Activated CD4-positive, alpha-beta memory T cell treated with anti-CD3 and anti-CD28 coated beads, Interleukin-2, amount 10 ng/mL, durations not matched to agents 7 days and 5 days (primary cell): Measurements from ENCODE around the gene CDC42BPA. TPM values are rescaled to one million over a fixed set of nuclear protein-coding genes. Genes with fewer than 3 reads are reported as not detected.
"Not testable (repeated sequence)": the region's sequence is repeated elsewhere in the genome, so short reads cannot be mapped to it uniquely, and the experiment has no call there.

Experiments
- CTCF ChIA-PET: fragments of 350-600 bp; sonication (Branson Sonifier 250); formaldehyde crosslinking; loops from one replicate; lab custom pipeline; 2021; ENCODE audit warnings: antibody characterized with exemption, inconsistent platforms; lab: Charles Lee
- POLR2A ChIA-PET: fragments of 350-600 bp; sonication (Branson Sonifier 250); formaldehyde crosslinking; loops from one replicate; lab custom pipeline; 2021; ENCODE audit warnings: antibody characterized with exemption; lab: Charles Lee
- DNase-seq: peaks from one replicate; pipeline ENCODE4 v3.0.0-alpha.2; 2020
- H3K27ac Mint-ChIP-seq: one replicate; pipeline ENCODE4 v1.8.0; 2021; ENCODE audit warnings: mild to moderate bottlenecking, mixed read lengths
- H3K27me3 Mint-ChIP-seq: one replicate; pipeline ENCODE4 v1.8.0; 2021; ENCODE audit warnings: mixed read lengths
- H3K36me3 Mint-ChIP-seq: one replicate; pipeline ENCODE4 v1.8.0; 2021; ENCODE audit warnings: low read depth, mixed read lengths
- H3K4me1 Mint-ChIP-seq: one replicate; pipeline ENCODE4 v1.8.0; 2021; ENCODE audit warnings: mixed read lengths
- H3K4me3 Mint-ChIP-seq: one replicate; pipeline ENCODE4 v1.8.0; 2021; ENCODE audit warnings: mild to moderate bottlenecking, mixed read lengths
- H3K9me3 Mint-ChIP-seq: one replicate; pipeline ENCODE4 v1.8.0; 2021; ENCODE audit warnings: mixed read lengths
- total RNA-seq, 2 experiments: library from RNA; stranded (reverse); gene quantifications; one replicate each; pipeline ENCODE4 v1.2.3, GENCODE V29; 2021

CDC42BPA gene
- total RNA-seq, 2 experiments from 2014 or later: 3.1 TPM

DNA sequence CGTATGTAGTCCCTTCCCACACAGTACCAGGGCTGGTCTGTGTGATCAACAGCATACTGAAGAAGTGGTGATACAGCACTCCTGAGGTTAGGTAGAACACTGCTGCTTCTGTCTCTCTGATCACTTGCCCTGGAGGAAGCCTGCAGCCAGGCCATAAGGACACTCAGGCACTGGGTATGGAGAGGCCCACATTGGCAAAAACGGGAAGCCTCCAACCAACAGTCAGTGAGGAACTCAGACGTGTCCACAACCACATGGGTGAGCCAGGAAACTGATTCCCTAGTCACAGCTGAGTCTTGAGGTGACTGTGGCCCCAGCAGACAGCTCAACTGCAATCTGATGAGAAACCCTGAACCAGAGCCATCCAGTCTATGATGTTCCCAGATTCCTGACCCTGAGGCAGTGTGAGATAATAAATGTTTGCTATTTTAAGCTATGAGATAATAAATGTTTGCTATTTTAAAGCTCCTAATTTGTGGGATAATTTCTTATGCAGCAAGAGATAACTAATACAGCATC is 315.7 kb downstream of the CDC42BPA start:
- ChIA-PET POLR2A (no interaction called here), CTCF (no interaction called here)
- no peaks in the 10 kb centered on the region for H3K27me3 Mint-ChIP-seq
- H3K36me3 Mint-ChIP-seq: no peaks in the 10 kb centered on the region
- H3K4me3 Mint-ChIP-seq: no peak overlapping the region
- no peak for DNase-seq
- no peak overlapping the region for H3K27ac Mint-ChIP-seq
- no peaks in the 10 kb centered on the region for H3K9me3 Mint-ChIP-seq
- H3K4me1 Mint-ChIP-seq: no peaks in the 10 kb centered on the region

DNA sequence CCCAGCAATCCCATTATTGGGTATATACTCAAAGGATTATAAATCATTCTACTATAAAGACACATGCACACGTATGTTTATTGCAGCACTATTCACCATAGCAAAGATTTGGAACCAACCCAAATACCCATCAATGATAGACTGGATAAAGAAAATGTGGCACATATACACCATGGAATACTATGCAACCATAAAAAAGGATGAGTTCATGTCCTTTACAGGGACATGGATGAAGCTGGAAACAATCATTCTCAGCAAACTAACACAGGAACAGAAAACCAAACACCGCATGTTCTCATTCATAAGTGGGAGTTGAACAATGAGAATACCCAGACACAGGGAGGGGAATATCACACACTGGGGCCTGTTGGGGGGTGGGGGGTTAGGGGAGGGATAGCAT is 318.7 kb downstream of the CDC42BPA start:
- CTCF ChIA-PET, H3K9me3 Mint-ChIP-seq, POLR2A ChIA-PET, H3K36me3 Mint-ChIP-seq, H3K27ac Mint-ChIP-seq, H3K4me3 Mint-ChIP-seq, H3K27me3 Mint-ChIP-seq, DNase-seq: not testable (repeated sequence)
- peaks cover 15% of the 10 kb centered on the region for H3K4me1 Mint-ChIP-seq

DNA sequence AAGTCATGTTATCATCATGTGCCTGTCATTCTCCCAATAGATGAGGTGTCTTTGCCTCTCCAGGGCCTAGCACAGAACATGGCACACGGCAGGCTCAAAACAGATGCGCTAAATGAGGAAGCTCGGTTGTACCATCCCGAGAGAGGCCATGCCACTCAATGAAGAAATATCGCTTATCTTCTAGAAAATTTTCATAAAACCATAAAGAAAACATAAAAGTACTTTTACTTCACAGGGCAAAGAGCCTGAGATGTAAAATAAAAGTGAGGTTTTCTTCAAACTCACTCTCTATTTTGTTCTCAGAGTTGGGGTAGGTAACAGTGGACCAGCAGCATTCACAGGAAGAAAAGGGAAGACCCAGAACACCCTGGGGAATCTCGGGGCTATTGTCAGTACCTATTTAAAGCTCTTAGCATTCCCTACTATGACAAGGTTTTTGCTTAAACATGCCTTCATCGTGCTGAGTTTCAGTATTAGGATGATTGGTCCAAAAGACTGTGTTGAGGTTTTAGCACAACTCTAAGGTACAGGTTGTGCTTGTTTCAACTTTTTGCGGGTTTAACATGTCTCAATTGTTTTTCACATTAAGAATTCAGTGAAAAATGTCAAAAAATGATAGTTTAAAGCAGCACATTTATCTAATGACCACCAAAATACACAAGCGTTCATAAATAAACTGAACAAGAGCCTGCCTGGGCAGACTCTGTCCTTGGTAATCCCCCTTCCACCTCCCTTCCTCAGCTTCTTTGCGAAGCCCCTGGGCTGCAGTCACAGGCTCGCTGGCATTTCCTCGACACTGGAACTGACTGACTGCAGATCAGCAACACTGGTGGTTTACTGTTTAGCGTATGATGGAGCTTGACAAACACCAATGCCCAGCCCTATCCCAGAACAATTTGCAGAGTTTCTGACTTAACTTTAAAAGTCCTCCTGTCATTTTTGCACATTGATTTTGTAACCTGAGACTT is 322.6 kb downstream of the CDC42BPA start:
- no peaks in the 10 kb centered on the region for H3K36me3 Mint-ChIP-seq
- no peaks in the 10 kb centered on the region for H3K27me3 Mint-ChIP-seq
- POLR2A ChIA-PET: interaction anchor here (0.9 kb wide), 1 partner anchor 55 kb away, joined by 3 read pairs; the partner anchor contains the start of gene COQ8A
- H3K4me1 Mint-ChIP-seq: peaks cover 18% of the 10 kb centered on the region
- H3K9me3 Mint-ChIP-seq: no peaks in the 10 kb centered on the region
- H3K4me3 Mint-ChIP-seq: no peak overlapping the region
- DNase-seq: no peak
- H3K27ac Mint-ChIP-seq: no peak overlapping the region
- CTCF ChIA-PET: interaction anchor here (1.1 kb wide), 1 partner anchor 386 kb away, joined by 3 read pairs; no protein-coding TSS in a partner anchor

DNA sequence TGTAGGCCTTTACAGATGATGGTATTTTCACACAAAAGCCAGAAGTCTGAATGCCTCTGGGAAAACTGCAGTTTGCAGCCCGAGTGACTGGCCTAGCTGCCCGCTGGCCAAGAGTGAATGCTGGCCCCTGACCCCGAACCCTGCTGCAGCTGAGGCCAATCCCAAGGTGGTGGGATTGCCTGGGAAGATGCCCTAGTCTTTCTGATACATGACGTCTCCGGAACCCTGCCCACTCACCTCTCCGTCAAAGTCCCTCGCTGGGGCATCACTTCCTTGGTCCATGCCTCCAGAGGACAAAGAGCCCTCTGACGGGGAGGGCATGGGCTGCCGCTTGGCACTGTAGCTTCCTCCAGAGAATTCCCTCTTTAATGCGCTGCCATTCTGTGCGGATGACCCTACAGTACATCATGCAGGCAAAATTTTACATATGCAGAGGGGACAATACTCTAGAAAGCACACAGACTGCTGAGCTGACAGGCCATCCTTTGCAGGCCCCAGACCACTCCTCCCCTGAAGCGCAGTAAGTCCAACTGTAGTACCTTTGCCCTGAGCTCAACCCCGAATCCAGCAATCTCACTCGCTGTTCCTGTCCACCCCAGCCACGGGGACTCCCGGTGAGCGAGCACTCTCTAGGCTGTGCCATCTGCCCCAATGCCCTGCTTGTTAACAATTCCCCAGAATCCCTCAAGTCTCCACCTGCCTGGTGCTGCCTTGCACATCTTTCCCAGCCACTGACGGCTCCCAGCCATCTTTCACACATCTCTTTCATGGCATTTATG is 323.5 kb downstream of the CDC42BPA start:
- no peaks in the 10 kb centered on the region for H3K27me3 Mint-ChIP-seq
- ChIA-PET POLR2A (interaction anchor here (0.9 kb wide), 1 partner anchor 55 kb away, joined by 3 read pairs; the partner anchor contains the start of gene COQ8A), CTCF (no interaction called here)
- no peak for DNase-seq
- no peak overlapping the region for H3K27ac Mint-ChIP-seq
- H3K4me3 Mint-ChIP-seq: no peak overlapping the region
- no peaks in the 10 kb centered on the region for H3K9me3 Mint-ChIP-seq
- peaks cover 26% of the 10 kb centered on the region for H3K4me1 Mint-ChIP-seq
- no peaks in the 10 kb centered on the region for H3K36me3 Mint-ChIP-seq

DNA sequence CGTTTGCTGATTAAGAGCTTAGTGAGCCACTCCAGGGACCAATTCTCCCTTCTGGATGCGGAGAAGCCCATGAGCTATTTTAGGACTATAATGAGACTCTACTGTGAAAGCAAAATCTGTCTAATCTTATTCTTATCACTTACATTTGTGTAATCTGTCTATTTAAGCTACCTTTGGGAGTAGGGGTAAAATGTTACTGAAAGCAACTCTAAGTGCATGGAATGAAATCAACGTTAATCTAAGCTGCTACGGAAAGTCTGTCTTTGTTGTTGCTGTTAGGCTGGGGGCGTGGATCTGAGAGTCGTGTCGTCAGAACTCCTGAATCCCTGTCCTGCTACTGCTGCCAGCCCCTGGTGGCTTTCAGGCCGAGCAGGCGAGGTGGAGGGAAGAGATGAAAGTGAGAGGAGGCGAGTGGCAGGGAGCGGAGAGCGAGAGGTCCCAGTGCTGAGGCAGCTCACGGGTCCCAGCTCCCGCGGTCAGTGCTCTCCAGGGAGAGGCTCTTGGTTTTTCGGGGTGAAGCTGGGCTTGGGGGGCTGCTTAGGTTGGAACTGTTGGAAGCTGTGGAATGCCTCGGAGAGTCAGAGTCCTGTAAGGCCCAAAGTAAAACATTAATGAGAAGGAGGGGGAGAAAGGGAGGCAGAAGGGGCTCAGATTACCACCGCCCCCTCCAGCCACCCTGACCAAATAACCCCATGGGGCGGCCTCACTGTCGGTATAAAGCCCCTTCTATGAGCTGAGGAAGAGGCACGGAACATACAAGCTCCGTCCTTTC is 324.3 kb downstream of the CDC42BPA start:
- H3K4me1 Mint-ChIP-seq: peaks cover 34% of the 10 kb centered on the region
- H3K27me3 Mint-ChIP-seq: no peaks in the 10 kb centered on the region
- H3K36me3 Mint-ChIP-seq: no peaks in the 10 kb centered on the region
- DNase-seq: no peak
- no peak overlapping the region for H3K4me3 Mint-ChIP-seq
- no peak overlapping the region for H3K27ac Mint-ChIP-seq
- ChIA-PET CTCF (no interaction called here), POLR2A (no interaction called here)
- no peaks in the 10 kb centered on the region for H3K9me3 Mint-ChIP-seq

DNA sequence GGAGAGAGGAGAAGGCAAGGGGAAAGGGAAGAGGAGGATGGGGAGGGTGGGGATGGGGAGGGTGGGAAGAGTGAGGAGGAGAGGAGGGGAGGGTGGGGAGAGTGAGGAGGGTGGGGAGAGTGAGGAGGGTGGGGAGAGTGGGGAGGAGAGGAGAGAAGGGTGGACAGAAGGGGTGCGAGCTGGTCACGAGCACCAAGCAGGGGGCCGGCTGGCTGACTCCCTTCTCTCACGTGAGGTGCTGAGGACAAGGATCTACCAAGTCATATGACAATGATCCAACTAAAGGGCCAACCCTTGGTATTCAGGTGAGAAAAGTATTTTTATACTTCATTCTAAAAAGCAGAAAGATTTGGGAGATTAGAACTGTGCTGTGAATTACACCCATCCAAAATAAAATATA is 326.4 kb downstream of the CDC42BPA start:
- Mint-ChIP-seq H3K27ac (no peak overlapping the region), H3K27me3 (no peaks in the 10 kb centered on the region), H3K4me3 (no peak overlapping the region), H3K36me3 (no peaks in the 10 kb centered on the region), H3K9me3 (no peaks in the 10 kb centered on the region), H3K4me1 (peaks cover 37% of the 10 kb centered on the region)
- DNase-seq: no peak
- CTCF ChIA-PET: interaction anchor here (0.9 kb wide), 1 partner anchor 19 kb away, joined by 4 read pairs; no protein-coding TSS in a partner anchor
- POLR2A ChIA-PET: interaction anchor here (2.3 kb wide), 1 partner anchor 52 kb away, joined by 11 read pairs; the partner anchor contains the start of gene COQ8A

DNA sequence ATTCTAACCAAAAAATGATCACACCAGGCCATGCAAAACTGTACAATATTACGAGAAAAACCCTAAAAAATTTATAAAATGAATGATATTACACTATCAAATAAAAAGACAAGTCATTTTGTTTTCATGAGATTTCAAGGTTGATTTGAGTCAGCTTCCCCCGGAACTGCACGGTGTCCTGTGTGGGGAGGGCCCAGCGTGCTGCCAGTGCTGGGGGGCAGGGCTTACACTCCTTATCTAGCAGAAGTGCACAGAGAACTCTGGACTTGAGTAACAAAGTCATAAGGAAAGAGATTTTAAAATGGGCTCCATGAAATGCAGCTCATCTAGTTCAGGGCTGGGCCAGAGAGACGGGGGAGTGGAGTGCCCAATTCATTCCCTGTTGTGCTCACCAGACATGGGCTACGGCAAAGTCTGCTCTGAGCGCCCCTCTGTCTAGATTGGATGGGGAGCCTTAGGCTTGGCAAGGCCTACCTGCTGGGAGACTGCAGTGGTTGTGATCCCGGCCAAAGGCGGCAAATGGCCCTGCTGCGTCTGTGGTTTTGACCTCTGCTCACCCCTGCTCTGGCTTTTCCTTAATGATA is 328.1 kb downstream of the CDC42BPA start:
- Mint-ChIP-seq H3K36me3 (peaks cover 3% of the 10 kb centered on the region), H3K27me3 (no peaks in the 10 kb centered on the region), H3K4me1 (peaks cover 25% of the 10 kb centered on the region), H3K27ac (peak overlapping the region; percentile 50), H3K9me3 (no peaks in the 10 kb centered on the region), H3K4me3 (no peak overlapping the region)
- CTCF ChIA-PET: interaction anchor here (1.9 kb wide), 1 partner anchor 50 kb away, joined by 5 read pairs; the partner anchor contains the start of gene COQ8A
- POLR2A ChIA-PET: interaction anchor here (1.0 to 2.3 kb wide), 2 partner anchors 51 to 108 kb away, joined by 3 to 11 read pairs; partner anchors contain the start of gene COQ8A
- peak; percentile 80 for DNase-seq

DNA sequence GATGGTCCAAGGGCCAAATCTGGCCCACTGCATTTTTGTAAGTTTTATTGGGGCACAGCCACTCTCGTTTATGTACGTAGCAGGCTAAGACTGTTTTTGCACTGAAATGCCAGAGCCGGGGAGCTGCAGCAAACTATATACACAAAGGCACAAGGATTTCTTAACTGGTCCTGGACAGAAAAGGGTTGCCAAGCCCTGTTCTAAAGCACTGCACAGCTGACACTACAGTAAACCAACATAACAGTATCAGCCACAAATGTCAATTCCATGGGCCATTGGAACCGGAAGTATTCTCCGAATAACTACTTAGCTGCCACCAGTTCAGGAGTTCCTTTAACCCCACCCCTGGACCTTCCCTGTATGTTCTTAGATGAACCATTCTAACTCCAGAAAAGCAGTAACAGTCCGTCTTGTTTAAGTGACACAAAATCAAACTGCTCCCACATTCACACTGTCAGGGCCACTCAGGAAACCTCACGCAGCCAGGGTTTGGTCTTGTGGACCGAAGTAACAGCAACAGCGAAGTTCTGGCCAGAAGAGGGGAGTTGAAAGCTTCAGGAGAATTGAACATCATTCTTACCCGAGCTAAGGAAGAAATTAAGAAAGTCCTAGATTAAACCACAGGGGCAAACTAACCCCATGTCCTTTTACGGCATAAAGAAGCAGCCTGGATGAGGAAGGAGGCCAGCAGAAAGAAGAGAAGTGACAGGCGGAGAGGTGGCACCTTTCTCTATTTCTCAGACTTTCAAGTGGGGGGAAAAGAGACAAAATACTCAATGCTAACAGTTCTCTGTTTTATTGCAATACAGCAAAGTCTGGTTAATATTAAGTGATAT is 329.0 kb downstream of the CDC42BPA start:
- Mint-ChIP-seq H3K36me3 (peaks cover 3% of the 10 kb centered on the region), H3K27me3 (no peaks in the 10 kb centered on the region), H3K4me1 (peaks cover 21% of the 10 kb centered on the region), H3K27ac (peak overlapping the region; percentile 50), H3K9me3 (no peaks in the 10 kb centered on the region), H3K4me3 (no peak overlapping the region)
- no peak for DNase-seq
- ChIA-PET POLR2A (interaction anchor here (0.9 kb wide), 1 partner anchor 49 kb away, joined by 3 read pairs; the partner anchor contains the start of gene COQ8A), CTCF (interaction anchor here (1.9 kb wide), 1 partner anchor 49 kb away, joined by 5 read pairs; the partner anchor contains the start of gene COQ8A)

DNA sequence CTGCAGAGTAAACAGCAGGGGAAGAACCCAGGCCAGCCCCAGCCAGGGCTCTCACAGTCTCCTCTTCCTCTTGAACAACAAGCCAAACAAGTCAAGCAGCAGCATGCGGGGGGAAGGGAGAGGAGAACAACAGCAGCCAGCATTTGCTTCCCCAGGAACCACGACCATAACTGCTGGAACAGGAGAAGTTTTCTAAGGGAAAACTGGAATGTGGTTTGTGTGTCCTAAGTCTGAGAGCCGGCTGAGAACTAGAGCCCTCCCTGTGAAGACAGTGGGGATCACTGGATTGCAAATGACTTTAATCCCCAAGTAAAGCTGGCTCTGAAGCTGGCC is 330.0 kb downstream of the CDC42BPA start:
- peaks cover 21% of the 10 kb centered on the region for H3K4me1 Mint-ChIP-seq
- POLR2A ChIA-PET: no interaction called here
- no peaks in the 10 kb centered on the region for H3K27me3 Mint-ChIP-seq
- H3K36me3 Mint-ChIP-seq: peaks cover 3% of the 10 kb centered on the region
- CTCF ChIA-PET: no interaction called here
- H3K9me3 Mint-ChIP-seq: no peaks in the 10 kb centered on the region
- H3K4me3 Mint-ChIP-seq: no peak overlapping the region
- DNase-seq: no peak
- no peak overlapping the region for H3K27ac Mint-ChIP-seq

DNA sequence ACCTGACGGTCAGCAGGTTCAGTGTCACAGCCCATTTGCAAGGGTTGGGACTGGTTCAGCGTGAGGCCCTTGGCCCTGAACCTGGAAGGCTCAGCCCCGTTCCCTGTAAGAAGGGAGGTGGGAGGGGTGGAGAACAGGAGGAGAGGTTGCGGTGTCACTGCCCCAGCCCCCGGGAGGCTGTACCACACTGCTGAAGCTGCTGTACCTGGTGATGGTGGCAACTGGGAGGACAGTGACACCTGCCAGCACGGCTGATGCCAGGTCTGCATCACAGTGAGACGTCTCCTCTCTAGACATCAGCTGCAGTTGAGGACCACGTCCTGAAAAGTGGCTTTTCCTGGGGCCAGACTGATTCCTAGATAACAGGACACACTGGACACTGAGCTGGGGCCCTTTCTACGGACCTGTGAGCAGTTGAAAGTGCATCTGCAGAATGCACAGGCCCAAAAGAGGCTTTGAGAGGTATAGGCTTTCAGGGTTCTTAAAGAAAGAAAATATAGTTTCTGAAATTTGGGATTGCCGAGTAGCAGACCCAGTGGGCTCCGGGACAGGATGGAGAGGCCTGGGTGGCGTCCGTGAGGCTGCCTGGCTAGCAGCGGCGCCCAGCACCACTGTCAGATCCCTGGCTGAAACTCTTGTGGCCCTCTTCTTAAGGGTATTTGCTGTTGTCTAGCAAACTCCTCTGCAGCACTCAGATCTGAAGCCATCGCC is 330.5 kb downstream of the CDC42BPA start:
- Mint-ChIP-seq H3K9me3 (no peaks in the 10 kb centered on the region), H3K27me3 (no peaks in the 10 kb centered on the region), H3K4me3 (no peak overlapping the region), H3K27ac (no peak overlapping the region), H3K4me1 (peaks cover 21% of the 10 kb centered on the region), H3K36me3 (peaks cover 3% of the 10 kb centered on the region)
- ChIA-PET CTCF (interaction anchor here (0.6 kb wide), 1 partner anchor 16 kb away, joined by 3 read pairs; no protein-coding TSS in a partner anchor), POLR2A (no interaction called here)
- no peak for DNase-seq

DNA sequence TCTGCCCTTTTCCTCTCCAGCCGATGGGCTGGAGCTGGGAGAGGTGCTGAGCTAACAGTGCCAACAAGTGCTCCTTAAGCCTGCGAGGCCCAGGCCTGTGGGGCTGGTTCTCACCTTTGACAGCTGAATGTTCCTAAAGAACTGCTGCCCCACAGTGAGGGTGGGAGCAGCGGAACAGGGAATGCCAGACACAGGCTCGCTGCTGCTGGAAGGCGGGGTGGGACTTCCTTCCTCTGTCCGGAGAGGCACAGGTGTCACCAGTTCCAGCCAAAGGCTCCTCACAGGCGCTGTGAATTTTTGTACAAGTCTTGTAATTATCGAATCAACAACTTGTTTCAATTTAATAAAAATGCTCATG is 331.1 kb downstream of the CDC42BPA start:
- H3K9me3 Mint-ChIP-seq: no peaks in the 10 kb centered on the region
- ChIA-PET CTCF (interaction anchor here (0.6 kb wide), 1 partner anchor 16 kb away, joined by 3 read pairs; no protein-coding TSS in a partner anchor), POLR2A (no interaction called here)
- H3K4me3 Mint-ChIP-seq: no peak overlapping the region
- H3K27me3 Mint-ChIP-seq: no peaks in the 10 kb centered on the region
- no peak for DNase-seq
- no peak overlapping the region for H3K27ac Mint-ChIP-seq
- H3K4me1 Mint-ChIP-seq: peaks cover 21% of the 10 kb centered on the region
- peaks cover 3% of the 10 kb centered on the region for H3K36me3 Mint-ChIP-seq
